Measurements from ENCODE around the gene OGFR. TPM values are rescaled to one million over a fixed set of nuclear protein-coding genes. Genes with fewer than 3 reads are reported as not detected.

OGFR gene
- total RNA-seq, 1 donor = 33.7 TPM

DNA sequence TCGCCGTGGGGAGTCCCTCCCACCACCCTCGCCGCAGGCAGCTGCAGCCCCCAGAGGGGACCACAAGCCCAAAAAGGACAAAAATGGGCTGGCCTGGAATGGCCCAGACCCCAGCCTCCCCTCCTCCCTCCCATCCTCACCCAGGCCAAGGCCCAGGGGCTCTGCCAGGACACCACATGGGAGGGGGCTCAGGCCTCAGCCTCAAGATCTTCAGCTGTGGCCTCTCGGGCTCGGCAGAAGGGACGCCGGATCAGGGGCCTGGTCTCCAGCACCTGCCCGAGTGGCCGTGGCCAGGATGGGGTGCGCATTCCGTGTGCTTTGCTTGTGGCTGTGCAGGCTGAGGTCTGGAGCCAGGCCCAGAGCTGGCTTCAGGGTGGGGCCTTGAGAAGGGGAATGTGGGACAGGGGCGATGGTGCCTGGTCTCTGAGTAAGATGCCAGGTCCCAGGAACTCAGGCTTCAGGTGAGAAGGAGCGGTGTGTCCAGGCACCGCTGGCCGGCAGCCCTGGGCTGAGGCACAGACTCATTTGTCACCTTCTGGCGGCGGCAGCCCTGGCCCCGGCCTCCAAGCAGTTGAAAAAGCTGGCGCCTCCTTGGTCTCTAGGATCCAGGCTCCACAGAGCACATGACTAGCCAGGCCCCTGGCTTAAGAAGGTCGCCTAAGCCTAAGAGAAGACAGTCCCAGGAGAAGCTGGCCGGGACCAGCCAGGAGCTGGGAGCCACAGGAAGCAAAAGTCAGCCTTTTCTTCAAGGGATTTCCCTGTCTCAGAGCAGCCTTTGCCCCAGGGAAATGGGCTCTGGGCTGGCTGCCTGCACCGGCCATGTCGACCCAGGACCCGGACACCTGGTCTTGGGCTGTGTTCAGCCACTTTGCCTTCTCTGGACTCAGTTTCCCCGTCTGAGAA is 43.5 kb upstream of the OGFR start:
- no peak overlapping the region for H3K4me3 ChIP-seq (ENCODE audit: low read depth, low read length)
- no peak for DNase-seq (ENCODE audit: low read depth)
- TF ChIP-seq CTCF (IDR thresholded peaks at IDR 0.05; ENCODE audit: insufficient read depth, low read depth, low read length) = no peak

- no peak overlapping the region for H3K4me3 ChIP-seq (ENCODE audit: low read depth, low read length)
- DNase-seq (ENCODE audit: low read depth) = no peak
- no peak for TF ChIP-seq CTCF (IDR thresholded peaks at IDR 0.05; ENCODE audit: insufficient read depth, low read depth, low read length)
Measured at GRCh38 chr20:62761759-62762131, 42.9 kb upstream of the OGFR start.

GRCh38 chr20:62762376-62762775 is 42.3 kb upstream of the OGFR start:
- DNase-seq (ENCODE audit: low read depth) = no peak
- H3K4me3 ChIP-seq (ENCODE audit: low read depth, low read length) = no peak overlapping the region
- TF ChIP-seq CTCF (IDR thresholded peaks at IDR 0.05; ENCODE audit: insufficient read depth, low read depth, low read length) = no peak

DNA sequence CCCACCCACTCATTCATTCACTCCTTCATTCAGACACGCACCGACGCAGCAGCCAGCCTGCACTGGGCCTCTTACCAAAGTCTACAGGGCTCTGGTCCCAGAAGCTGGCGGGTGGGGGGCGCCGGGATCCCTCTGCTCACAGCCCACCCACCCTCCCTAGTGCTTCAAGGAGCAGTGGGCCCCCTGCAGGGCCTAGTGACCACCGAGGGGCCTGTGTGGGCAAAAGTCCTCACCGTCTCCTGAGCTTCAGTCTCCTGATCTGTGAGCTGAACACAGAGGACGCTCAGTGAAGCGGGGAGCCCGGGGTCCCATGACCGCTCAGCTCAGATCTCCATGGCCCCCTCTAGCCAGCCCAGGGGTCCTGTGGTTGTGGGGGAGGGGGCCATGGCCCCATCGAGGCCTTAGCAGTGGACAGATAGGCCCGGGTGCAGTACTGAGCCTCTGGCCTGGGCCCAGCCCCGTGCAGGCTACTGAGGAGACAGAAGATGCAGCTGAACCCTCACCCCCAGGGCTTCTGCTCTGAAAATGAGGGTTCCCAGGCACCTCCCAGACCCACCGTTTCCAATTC is 41.8 kb upstream of the OGFR start:
- no peak for TF ChIP-seq CTCF (IDR thresholded peaks at IDR 0.05; ENCODE audit: insufficient read depth, low read depth, low read length)
- H3K4me3 ChIP-seq (ENCODE audit: low read depth, low read length) = no peak overlapping the region
- no peak for DNase-seq (ENCODE audit: low read depth)

DNA sequence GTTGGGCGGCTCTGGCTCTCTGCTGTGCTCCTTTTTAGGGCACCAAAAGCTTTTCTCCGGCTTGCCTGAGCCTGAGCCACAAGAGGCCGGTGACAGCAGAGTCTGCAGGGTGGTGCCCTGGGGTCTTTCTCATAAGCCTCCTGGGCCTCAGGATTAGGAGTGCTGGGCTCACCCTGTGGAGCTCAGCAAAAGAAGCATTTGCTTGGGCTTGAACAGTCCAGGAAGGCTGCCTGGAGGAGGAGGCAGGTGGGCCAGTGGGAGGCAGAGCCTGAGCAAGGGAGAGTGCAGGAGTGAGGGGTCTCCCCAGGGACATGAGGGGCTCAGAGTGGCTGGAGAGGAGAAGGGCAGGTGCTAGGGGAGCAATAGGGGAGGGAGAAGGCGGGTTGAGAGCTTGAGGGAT is 41.2 kb upstream of the OGFR start:
- H3K4me3 ChIP-seq (ENCODE audit: low read depth, low read length) = no peak overlapping the region
- DNase-seq (ENCODE audit: low read depth) = no peak
- no peak for TF ChIP-seq CTCF (IDR thresholded peaks at IDR 0.05; ENCODE audit: insufficient read depth, low read depth, low read length)

DNA sequence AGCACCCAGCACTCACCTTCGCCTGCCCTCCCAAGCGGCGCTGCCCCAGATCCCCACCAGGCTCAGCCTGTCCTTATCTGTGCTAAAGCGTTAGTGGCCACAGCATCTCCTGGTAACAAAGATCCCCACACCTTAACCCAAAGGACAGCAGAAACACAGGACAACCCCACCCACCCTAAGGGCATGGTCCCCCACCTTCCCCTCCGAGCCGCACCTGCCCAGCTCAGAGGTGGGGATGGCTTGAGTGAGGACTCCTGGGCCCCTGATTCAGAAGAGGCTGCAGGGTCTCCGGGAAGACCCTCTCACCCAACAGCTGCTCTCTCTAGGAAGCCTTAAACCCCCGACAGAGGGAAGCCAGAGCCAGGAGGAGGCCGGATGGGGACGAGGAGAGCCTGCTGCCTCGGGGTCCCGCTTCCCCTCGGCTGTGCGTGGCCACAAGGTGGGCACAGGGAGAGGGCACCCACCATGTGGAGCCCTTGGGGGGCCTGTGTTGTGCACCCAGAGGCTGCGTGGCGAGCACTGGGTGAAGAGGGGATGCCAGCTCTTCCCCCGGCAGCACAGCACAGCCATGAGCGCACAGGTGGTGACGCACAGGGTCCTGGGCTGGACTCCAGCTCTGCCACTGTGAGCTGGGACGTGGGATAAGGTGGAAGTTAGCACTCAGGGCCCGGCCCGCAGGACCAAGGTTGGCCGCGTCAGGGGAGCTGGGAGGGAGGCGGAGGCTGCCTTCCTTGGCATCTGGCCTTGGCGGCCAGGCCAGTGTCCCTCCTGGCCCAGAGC is 40.3 kb upstream of the OGFR start:
- TF ChIP-seq CTCF (IDR thresholded peaks at IDR 0.05; ENCODE audit: insufficient read depth, low read depth, low read length) = no peak
- DNase-seq (ENCODE audit: low read depth) = no peak
- H3K4me3 ChIP-seq (ENCODE audit: low read depth, low read length) = no peak overlapping the region
